HEK293T (cell line): ENCODE results near the gene HSPA9.

ENCODE experiments used
- BHLHE40 ChIP-seq: fragments of 450-650 bp; IDR thresholded peaks from 2 replicates; pipeline ENCODE4 v1.6.1; 2016; ENCODE audit warnings: mild to moderate bottlenecking, moderate library complexity, borderline replicate concordance
- ELF4 ChIP-seq: fragments of 450-650 bp; IDR thresholded peaks from 2 replicates; pipeline ENCODE4 v1.6.1; 2017; ENCODE audit warnings: antibody characterized with exemption
- FOXA1 ChIP-seq: fragments of 450-650 bp; IDR thresholded peaks from 2 replicates; pipeline ENCODE4 v1.6.1; 2016; ENCODE audit warnings: mild to moderate bottlenecking
- FOXK2 ChIP-seq: fragments of 450-650 bp; IDR thresholded peaks from 2 replicates; pipeline ENCODE4 v1.6.1; 2016; ENCODE audit warnings: mild to moderate bottlenecking
- HDGF ChIP-seq: fragments of 450-650 bp; IDR thresholded peaks from 2 replicates; pipeline ENCODE4 v1.6.1; 2017; ENCODE audit warnings: antibody characterized with exemption, borderline replicate concordance
- L3MBTL2 ChIP-seq: fragments of 450-650 bp; conservative IDR thresholded peaks from 2 replicates; pipeline ENCODE4 v1.6.1; 2016; ENCODE audit warnings: mild to moderate bottlenecking
- LEF1 ChIP-seq: fragments of 450-650 bp; IDR thresholded peaks from 2 replicates; pipeline ENCODE4 v1.6.1; 2017; ENCODE audit warnings: mild to moderate bottlenecking, borderline replicate concordance
- SUZ12 ChIP-seq: fragments of 450-650 bp; IDR thresholded peaks from 2 replicates; pipeline ENCODE4 v1.6.1; 2016; ENCODE audit warnings: mild to moderate bottlenecking
- TARDBP ChIP-seq: fragments of 450-650 bp; IDR thresholded peaks from 2 replicates; pipeline ENCODE4 v1.6.1; 2016
- ZNF384 ChIP-seq: fragments of 450-650 bp; IDR thresholded peaks from 2 replicates; pipeline ENCODE4 v1.6.1; 2016
- TF ChIP-seq, protein P1 (sequence below): fragments of 450-650 bp; IDR thresholded peaks from 2 replicates; pipeline ENCODE4 v1.6.1; 2016

DNA sequence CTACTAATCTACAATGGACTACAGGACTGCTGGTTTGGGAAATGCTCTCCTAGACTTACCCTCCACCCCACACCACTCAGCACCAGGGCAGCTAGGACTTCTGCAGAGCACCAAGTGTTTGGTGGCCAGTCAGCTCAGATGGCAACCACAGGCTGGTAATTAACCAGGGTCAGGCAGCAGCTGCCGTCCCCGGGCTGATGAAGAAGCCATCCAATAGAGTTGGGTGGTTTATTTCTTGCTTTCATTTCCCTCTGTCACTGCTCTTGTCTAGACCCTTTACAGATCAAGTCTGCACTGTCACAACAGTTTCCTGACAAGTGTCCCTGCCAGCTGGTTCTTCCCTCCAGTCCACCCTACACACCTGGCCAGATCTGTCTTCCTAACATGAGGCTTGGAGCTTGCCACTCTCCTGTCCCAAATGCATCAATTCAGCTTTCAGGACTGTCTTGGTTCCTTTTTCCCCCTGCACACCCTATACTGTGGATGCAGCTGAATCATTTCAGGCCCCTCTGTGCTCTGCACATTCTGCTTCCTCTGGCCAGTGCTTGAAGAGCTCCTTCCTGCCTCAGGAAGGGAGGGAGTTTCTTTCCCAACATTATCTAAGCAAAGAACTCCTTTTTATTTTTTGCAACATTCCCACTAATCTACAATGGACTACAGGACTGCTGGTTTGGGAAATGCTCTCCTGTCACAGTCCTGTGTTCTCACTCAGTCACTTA is 30.2 kb upstream of the HSPA9 start:
- TF ChIP-seq TARDBP = no peak
- TF ChIP-seq, protein P1, sequence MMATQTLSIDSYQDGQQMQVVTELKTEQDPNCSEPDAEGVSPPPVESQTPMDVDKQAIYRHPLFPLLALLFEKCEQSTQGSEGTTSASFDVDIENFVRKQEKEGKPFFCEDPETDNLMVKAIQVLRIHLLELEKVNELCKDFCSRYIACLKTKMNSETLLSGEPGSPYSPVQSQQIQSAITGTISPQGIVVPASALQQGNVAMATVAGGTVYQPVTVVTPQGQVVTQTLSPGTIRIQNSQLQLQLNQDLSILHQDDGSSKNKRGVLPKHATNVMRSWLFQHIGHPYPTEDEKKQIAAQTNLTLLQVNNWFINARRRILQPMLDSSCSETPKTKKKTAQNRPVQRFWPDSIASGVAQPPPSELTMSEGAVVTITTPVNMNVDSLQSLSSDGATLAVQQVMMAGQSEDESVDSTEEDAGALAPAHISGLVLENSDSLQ = no peak
- no peak for TF ChIP-seq ELF4
- no peak for TF ChIP-seq FOXK2
- no peak for TF ChIP-seq HDGF
- TF ChIP-seq ZNF384 = no peak
- no peak for TF ChIP-seq L3MBTL2
- no peak for TF ChIP-seq FOXA1
- no peak for TF ChIP-seq BHLHE40
- TF ChIP-seq LEF1 = no peak
- TF ChIP-seq SUZ12 = no peak
